Endothelial cell of umbilical vein (primary cell): ENCODE measurements around the gene USF3.

Experiments used
- CTCF ChIP-seq, 2 donors: IDR thresholded peaks; 1 replicate in 1 of 2; 2 replicates in 1 of 2; pipeline ENCODE4 v1.5.1; 2011; ENCODE audit warnings: low read length in 2 of 2, mild to moderate bottlenecking in 2 of 2, moderate library complexity in 2 of 2, control low read depth in 1 of 2, inconsistent platforms in 1 of 2, low read depth in 1 of 2; ENCODE audit not compliant: insufficient read depth in 1 of 2; ENCODE audit errors: extremely low read depth in 1 of 2
- EZH2 ChIP-seq: IDR thresholded peaks from 2 replicates; pipeline ENCODE4 v1.6.1; 2012; ENCODE audit warnings: borderline replicate concordance, low read depth, mild to moderate bottlenecking, moderate library complexity, low read length, inconsistent platforms; ENCODE audit not compliant: severe bottlenecking
- FOS ChIP-seq: IDR thresholded peaks from 2 replicates; pipeline ENCODE4 v1.6.1; 2011; ENCODE audit warnings: mild to moderate bottlenecking, low read length, moderate library complexity, borderline replicate concordance; ENCODE audit not compliant: insufficient read depth
- GATA2 ChIP-seq: IDR thresholded peaks from 2 replicates; pipeline ENCODE4 v1.7.0; 2011; ENCODE audit warnings: low read depth, mild to moderate bottlenecking, moderate library complexity, mixed read lengths, low read length; ENCODE audit not compliant: insufficient read length, insufficient read depth
- JUN ChIP-seq: IDR thresholded peaks from 2 replicates; pipeline ENCODE4 v1.6.1; 2011; ENCODE audit warnings: borderline replicate concordance, low read depth; ENCODE audit not compliant: insufficient read length, insufficient read depth
- MAX ChIP-seq: IDR thresholded peaks from 2 replicates; pipeline ENCODE4 v1.6.1; 2011; ENCODE audit not compliant: insufficient read depth, insufficient read length
- MYC ChIP-seq: IDR thresholded peaks from one replicate; pipeline ENCODE4 v1.6.1; 2011; ENCODE audit warnings: mild to moderate bottlenecking, low read depth, low read length
- POLR2AphosphoS5 ChIP-seq: IDR thresholded peaks from 2 replicates; pipeline ENCODE4 v1.6.1; 2012; ENCODE audit warnings: low read depth, mild to moderate bottlenecking, control low read depth, low read length, moderate library complexity; ENCODE audit not compliant: insufficient read depth

GRCh38 chr3:113697500-113698090 lies 1.2 kb upstream of the USF3 start:
- TF ChIP-seq MAX = no peak
- no peak for TF ChIP-seq FOS
- no peak for TF ChIP-seq EZH2
- no peak for TF ChIP-seq CTCF (IDR thresholded peaks at IDR 0.05; ENCODE audit: extremely low read depth in 1 of 2, insufficient read depth in 1 of 2, low read depth in 1 of 2, low read length in 2 of 2)
- TF ChIP-seq POLR2AphosphoS5 = no peak
- TF ChIP-seq MYC = no peak
- TF ChIP-seq GATA2 = no peak
- TF ChIP-seq JUN = no peak
